Motor neuron (in vitro differentiated cells): ENCODE results near the gene IGFBP2. TPM values are rescaled to one million over a fixed set of nuclear protein-coding genes. Genes with fewer than 3 reads are reported as not detected.

Experiments used
- ATAC-seq, 8 experiments: fragments of 200-7000 bp; cut with Tn5 transposase; replicated peaks in 6 of 8; 2 replicates each; pipeline ENCODE4 v1.8.0; 2021; ENCODE audit warnings: mild to moderate bottlenecking in 8 of 8, moderate library complexity in 8 of 8
- H3K27ac ChIP-seq, 2 donors: fragments of 250-450 bp; sonication (Bioruptor Pico); 2 replicates each; pipeline ENCODE4 v1.9.0; 2021; ENCODE audit warnings: antibody characterized with exemption in 2 of 2, mild to moderate bottlenecking in 2 of 2, moderate library complexity in 1 of 2
- H3K4me1 ChIP-seq, 2 donors: fragments of 250-450 bp; sonication (Bioruptor Pico); replicated peaks in 1 of 2; 2 replicates each; pipeline ENCODE4 v1.6.1; 2021; ENCODE audit warnings: antibody characterized with exemption in 2 of 2, mild to moderate bottlenecking in 2 of 2, moderate library complexity in 1 of 2
- H3K4me3 ChIP-seq, 5 donors: fragments of 250-450 bp; sonication (Bioruptor Pico); 2 replicates each; pipeline ENCODE4 v1.9.0; 2021; ENCODE audit warnings: antibody characterized with exemption in 5 of 5, mild to moderate bottlenecking in 5 of 5, moderate library complexity in 4 of 5
- WGBS, 10 experiments: fragments of 450-650 bp; shearing (Covaris generic); methylation state at CpG; one replicate each; pipeline ENCODE4 v1.0.0; 2022; 5-methylcytosine and 5-hydroxymethylcytosine counted together
- in situ Hi-C, 9 experiments: fragments of 400-800 bp; cut with MboI; loops; one replicate each; pipeline ENCODE4 v1.15.0; 2021; ENCODE audit warnings: low sequenced_read_pairs in 9 of 9, low pct_unique_long_range_greater_than_20kb in 2 of 9; ENCODE audit not compliant: unreplicated experiment in 9 of 9
- total RNA-seq, 8 experiments: library from RNA; unstranded; fragments of 300-600 nt; gene quantifications; 2 replicates each; pipeline versions ENCODE4 v1.2.3 to v1.2.4, GENCODE V29; 2022

The IGFBP2 gene
- total RNA-seq, 8 experiments from 2014 or later = 1.2 to 825 (median 454) TPM

DNA sequence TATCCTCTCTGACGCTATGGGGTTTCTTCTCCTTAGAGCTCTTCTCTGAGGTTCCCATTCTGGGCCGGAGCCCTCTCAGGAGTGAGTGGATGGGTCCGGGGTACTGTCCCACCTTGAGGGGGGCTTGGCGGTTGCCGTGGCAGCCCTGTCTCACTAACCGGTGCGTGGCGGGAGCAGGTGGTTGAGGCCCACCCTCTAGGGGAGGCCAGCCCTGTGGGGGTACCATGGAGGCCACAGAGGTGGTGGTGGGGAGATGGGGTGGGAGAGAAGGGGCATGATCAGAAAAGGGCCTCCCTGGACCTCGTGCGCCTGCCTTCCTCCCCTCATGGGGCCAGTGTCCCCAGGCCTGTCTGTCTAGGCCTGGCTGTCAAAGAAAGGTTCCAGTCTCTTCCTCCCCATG is 39.8 kb downstream of the IGFBP2 start:
- WGBS, 10 experiments = 71 to 100% (median 92%) methylated on average over 1 to 3 of the region's 10 CpGs; no CpG with 5 or more reads in 3 of the 10 experiments
- in situ Hi-C loops = loop anchor here in 2 of 9 experiments (25.0 kb wide), 1 partner anchor 161 kb away; no protein-coding TSS in a partner anchor
- ATAC-seq = no peak

DNA sequence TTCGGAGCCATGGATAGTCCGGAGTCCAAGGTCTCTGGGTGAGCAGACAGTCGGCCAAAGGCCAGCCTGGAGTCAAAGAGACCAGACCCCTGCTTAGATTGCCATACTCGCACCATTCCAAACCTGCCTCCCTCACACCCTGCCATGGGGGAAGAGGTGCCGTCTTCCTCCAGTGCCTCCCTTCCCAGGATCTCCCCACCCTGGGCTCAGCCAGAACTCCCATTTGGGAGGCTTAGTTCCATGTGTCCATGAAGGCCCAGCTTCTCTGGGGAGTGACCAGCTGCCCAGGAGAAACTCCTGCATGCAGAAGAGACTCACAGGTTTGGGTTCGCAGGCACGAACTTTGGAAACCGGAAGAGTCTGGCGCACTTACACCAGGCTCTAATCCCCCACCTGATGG is 40.4 kb downstream of the IGFBP2 start:
- Histone ChIP-seq H3K4me1 (no peaks in the 10 kb centered on the region), H3K27ac (no peak overlapping the region), H3K4me3 (no peak overlapping the region)
- in situ Hi-C loops = loop anchor here in 2 of 9 experiments (25.0 kb wide), 1 partner anchor 161 kb away; no protein-coding TSS in a partner anchor
- WGBS, 10 experiments = 40 to 100% (median 89%) methylated on average over 1 to 9 of the region's 9 CpGs; no CpG with 5 or more reads in 5 of the 10 experiments
- no peak for ATAC-seq

More for the DNA sequence above, 39.8 kb downstream of the IGFBP2 start:
- Histone ChIP-seq H3K4me3 (no peak overlapping the region), H3K27ac (no peak overlapping the region), H3K4me1 (no peaks in the 10 kb centered on the region)

DNA sequence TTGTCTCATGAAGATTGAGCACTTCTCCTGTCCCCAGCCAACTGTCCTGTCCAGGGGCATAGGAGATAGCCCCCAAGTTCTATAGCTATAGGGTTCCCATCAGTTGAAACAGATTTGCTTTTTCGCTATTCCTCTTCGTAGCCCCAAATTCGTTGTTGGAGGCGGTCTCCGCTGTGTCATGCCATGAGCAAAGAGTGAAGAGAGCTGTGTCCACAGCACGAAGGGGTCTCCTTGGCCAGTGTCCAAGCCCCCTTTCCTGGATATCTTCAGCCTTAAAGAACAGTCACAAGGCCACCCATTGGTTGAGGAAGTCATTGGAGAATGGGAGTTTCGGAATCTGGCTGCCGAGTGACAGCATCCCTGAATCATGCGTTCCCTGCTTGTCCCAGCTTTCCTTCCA is 41.2 kb downstream of the IGFBP2 start:
- no peak for ATAC-seq
- Histone ChIP-seq H3K4me1 (no peaks in the 10 kb centered on the region), H3K4me3 (no peak overlapping the region), H3K27ac (no peak overlapping the region)
- 80 to 100% (median 98%) methylated on average over 1 to 9 of the region's 9 CpGs; no CpG with 5 or more reads in 4 of the 10 experiments for WGBS, 10 experiments
- in situ Hi-C loops = loop anchor here in 2 of 9 experiments (25.0 kb wide), 1 partner anchor 162 kb away; no protein-coding TSS in a partner anchor

DNA sequence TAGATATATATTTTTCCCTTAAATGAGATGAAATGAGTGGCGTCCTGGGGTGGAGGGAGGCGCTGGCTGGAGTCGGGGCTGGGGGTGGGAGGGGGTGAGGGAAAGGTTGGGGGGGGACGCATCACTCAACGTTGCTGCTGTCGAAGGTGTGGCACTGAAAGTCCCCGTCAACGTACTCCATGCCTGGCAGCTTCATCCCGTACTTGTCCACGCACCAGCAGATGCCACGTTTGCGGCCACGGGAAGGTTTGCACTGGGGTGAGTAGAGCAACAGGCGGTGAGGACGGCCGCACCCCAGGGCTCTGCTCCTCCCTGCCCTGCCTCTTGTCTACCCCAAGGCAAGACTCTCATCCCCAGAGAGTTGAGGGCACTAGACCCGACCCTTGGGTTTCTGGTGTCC is 43.4 kb downstream of the IGFBP2 start:
- WGBS, 10 experiments = 65 to 100% (median 91%) methylated on average over 1 to 6 of the region's 17 CpGs; no CpG with 5 or more reads in 6 of the 10 experiments
- no peak overlapping the region for H3K4me3 ChIP-seq
- H3K27ac ChIP-seq = no peak overlapping the region
- H3K4me1 ChIP-seq = no peaks in the 10 kb centered on the region
- in situ Hi-C loops = loop anchor here (25.0 kb wide), 4 partner anchors 486 to 1036 kb away; no protein-coding TSS in a partner anchor
- ATAC-seq = no peak

DNA sequence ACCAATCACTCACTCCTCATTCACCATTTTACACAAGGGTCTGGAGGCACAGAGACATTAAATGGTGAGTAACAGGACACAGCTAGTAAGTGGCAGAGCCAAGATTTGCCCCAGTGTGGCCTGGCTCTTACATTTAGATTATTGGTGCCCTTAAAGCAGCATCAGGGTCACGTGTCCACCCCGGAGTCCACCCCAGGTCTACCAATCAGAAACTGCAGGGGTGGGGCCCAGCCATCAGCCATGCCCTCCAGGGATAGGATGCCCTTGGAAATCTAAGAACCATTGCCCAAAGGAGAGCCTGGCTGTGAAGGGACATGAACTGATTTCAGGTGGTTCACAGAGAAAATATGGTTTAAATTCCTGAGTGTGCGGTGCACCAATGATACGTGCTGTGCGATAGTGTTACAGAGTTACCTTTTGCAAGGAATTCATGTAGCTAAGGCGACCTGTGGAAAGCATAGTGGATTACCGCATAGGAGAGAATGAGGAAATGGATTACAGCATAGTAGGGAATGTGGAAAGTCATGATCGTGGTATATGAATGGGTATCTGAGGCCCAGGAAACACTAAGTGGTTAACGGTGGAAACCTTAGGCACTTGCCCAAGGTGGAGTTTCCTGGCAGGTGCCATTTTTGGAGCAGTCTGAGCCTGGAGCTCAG is 44.3 kb downstream of the IGFBP2 start:
- H3K4me3 ChIP-seq = no peak overlapping the region
- no peak for ATAC-seq

DNA sequence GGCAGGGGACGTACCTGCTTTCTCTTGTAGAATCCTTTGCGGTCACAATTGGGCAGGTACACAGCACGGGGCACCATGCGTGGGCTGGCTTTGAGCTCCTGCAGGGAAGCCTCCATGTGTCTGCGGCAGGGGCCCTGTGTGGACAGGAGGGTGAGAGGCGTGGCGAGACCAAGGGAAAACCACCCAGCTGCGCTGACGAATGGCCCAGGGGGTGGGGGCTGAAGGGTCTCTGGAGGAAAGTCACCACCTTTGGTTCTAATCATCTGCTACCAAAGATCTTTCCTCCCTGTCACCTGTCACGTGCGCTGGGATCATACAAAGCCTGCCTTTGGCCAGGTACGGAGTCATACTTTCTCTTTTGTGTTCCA is 44.9 kb downstream of the IGFBP2 start:
- 67 to 100% (median 97%) methylated on average over 1 to 5 of the region's 12 CpGs; no CpG with 5 or more reads in 6 of the 10 experiments for WGBS, 10 experiments
- no peak overlapping the region for H3K4me3 ChIP-seq
- in situ Hi-C loops = loop anchor here (25.0 kb wide), 4 partner anchors 484 to 1034 kb away; no protein-coding TSS in a partner anchor
- no peak for ATAC-seq
- H3K27ac ChIP-seq = no peak overlapping the region
- H3K4me1 ChIP-seq = no peaks in the 10 kb centered on the region

More for the DNA sequence above, 44.3 kb downstream of the IGFBP2 start:
- in situ Hi-C loops = loop anchor here (25.0 kb wide), 4 partner anchors 485 to 1035 kb away; no protein-coding TSS in a partner anchor
- no peak overlapping the region for H3K27ac ChIP-seq
- whole genome bisulfite sequencing, 10 experiments = 45 to 100% (median 96%) methylated on average over 2 to 7 of the region's 9 CpGs; no CpG with 5 or more reads in 1 of the 10 experiments
- no peaks in the 10 kb centered on the region for H3K4me1 ChIP-seq

DNA sequence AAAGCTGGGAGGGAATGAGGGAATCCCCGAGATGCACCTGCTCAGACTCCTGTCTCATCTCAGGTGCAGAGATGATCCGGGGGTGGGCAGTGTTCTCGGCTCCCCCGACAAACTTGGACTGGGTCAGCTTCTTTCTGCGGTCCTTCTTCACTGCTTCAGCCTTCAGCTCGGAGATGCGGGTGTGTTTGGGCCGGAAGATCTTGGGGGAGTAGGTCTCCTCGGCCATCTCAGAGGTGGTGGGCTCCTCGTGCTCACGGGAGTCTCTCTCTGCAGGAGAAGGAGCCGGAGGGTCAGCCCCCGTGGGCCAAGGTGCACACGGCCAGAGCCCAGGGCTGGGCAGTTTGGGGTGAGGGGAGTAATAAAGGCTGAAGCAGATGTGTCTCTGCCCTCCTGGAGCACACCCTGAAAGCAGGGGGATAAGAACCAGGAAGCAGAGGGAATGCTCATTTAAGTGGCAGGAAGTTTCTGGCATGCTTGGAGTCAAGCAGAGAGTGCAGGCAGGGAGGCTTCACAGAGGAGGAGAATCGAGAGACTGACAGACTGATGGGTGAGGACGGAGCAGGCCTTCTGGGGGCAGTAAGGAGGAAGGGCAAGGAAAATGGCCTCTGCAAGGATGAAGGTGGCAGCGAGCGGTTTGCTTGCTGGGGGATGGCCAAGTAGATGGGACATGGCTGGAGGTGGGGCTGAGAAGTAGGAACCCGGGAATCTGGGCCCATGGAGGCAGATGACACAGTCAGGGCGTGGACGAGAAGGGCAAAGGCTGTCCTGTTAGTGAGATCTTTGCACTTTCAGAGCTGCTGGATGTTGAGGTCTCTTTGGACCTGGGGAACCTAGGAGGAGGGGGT is 45.8 kb downstream of the IGFBP2 start:
- no peak overlapping the region for H3K27ac ChIP-seq
- no peak overlapping the region for H3K4me3 ChIP-seq
- peaks cover under 1 to 7% of the 10 kb centered on the region in 2 donors for H3K4me1 ChIP-seq
- in situ Hi-C loops = loop anchor here (25.0 kb wide), 4 partner anchors 483 to 1033 kb away; no protein-coding TSS in a partner anchor
- no peak for ATAC-seq
- WGBS, 10 experiments = 50 to 100% (median 77%) methylated on average over 1 to 8 of the region's 21 CpGs; no CpG with 5 or more reads in 1 of the 10 experiments

DNA sequence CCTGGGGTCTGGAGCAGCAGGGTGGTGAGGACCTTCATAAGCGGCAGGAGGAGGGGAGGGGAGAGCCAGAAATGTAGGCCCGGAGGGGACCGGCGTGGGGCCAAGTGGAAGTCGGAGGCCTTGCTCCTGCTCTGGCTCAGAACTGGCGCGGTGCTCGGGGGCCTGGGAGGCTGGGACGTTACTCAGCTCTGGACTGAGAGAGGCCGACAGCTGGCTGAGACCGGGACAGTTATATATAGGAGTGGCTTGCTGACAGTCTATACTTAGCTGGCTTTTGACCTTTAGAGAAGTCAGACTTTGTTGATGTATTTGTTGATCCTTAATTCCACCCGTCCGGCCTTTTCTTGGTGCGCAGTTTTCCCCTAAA is 46.4 kb downstream of the IGFBP2 start:
- ATAC-seq = no peak
- in situ Hi-C loops = loop anchor here (10.0 to 25.0 kb wide), 6 partner anchors 483 to 1035 kb away; no protein-coding TSS in a partner anchor
- no peak overlapping the region for H3K4me3 ChIP-seq
- 78 to 100% (median 96%) methylated on average over 1 to 4 of the region's 14 CpGs; no CpG with 5 or more reads in 4 of the 10 experiments for WGBS, 10 experiments
- no peak overlapping the region for H3K27ac ChIP-seq
- H3K4me1 ChIP-seq = peaks cover 3 to 9% of the 10 kb centered on the region in 2 donors

DNA sequence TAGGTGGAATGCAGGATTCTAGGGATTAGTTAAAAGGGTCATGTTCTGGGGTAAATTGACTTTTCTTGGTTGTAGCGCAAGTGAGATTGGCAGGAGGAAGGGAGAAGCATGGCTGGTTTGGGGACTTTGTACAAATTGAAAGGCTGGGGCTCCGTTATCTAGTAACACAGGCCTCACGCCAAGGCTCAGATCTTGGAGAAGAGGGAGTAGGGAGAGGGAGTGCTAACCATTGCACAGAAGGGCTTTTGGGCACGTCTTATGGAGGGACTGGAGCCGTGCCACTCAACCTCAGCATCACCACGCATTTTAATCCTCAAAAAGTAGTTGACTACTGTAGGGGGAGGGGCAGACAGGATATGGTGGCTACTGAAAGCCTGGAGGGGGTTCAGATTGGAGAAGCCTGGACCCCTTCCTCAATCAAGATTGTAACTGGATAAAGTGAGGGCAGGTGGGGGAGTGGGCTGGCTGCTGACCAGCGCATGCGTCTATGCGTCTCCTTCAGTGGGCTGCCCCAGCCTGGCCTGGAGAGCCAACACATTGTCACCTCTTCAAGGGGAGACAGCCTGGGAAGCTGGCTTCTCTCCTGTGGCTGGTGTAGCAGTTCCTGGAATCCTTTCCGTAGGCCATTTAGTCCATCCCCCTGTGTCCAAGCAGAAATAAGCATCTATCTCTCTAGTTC is 47.9 kb downstream of the IGFBP2 start:
- Histone ChIP-seq H3K4me1 (peaks cover 3 to 9% of the 10 kb centered on the region in 2 donors), H3K27ac (no peak overlapping the region), H3K4me3 (no peak overlapping the region)
- no peak for ATAC-seq
- in situ Hi-C loops = loop anchor here (10.0 to 25.0 kb wide), 6 partner anchors 481 to 1034 kb away; no protein-coding TSS in a partner anchor
- 92 to 100% (median 100%) methylated on average over 1 to 4 of the region's 10 CpGs; no CpG with 5 or more reads in 5 of the 10 experiments for WGBS, 10 experiments

DNA sequence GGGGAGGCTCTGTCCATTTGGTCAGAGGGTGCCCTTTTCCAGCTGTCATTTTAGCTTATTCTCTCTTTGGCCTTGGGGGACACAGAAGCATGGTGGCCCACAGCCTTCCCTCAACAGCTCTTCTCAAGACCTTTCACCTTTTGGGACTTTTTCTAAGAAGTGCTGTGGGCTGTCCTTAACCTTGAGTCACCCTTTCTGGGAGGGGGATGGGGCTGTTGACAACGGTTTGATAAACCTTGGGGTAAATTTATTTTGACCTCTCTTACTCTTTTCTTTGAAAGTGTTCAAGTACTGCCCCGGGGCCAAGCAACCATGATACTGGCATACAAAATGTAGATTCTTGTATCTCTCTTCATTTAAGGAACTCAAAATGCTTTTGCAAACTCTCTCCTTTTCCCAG is 48.5 kb downstream of the IGFBP2 start:
- ATAC-seq = no peak
- in situ Hi-C loops = loop anchor here (10.0 to 25.0 kb wide), 6 partner anchors 481 to 1033 kb away; no protein-coding TSS in a partner anchor
- no peak overlapping the region for H3K27ac ChIP-seq
- H3K4me3 ChIP-seq = no peak overlapping the region
- peaks cover 3 to 9% of the 10 kb centered on the region in 2 donors for H3K4me1 ChIP-seq
- WGBS, 10 experiments = 14 to 80% (median 53%) methylated on average over 1 to 2 of the region's 2 CpGs; no CpG with 5 or more reads in 2 of the 10 experiments

DNA sequence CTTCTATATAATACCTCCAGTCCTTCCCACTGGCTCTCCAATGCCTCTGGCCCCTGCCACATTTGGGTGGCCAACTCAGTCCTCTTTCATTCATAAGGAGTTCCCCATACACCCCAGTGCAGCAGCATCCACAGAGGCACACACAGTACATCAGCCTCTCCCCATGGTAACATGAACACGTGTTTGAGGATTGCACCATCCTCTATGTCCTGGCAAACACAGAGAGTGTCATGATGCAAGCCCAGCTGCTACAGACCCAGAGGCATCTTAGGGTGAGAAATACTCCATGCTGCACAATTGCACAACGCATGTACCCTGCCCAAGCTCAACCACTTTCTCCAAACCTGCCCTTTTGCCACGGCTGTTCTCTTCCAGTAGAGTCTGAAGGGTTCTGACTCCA is 50.6 kb downstream of the IGFBP2 start:
- H3K4me1 ChIP-seq = peaks cover 3 to 9% of the 10 kb centered on the region in 2 donors
- peak; percentile 72 to 95 (median 82) for ATAC-seq
- whole genome bisulfite sequencing, 10 experiments = 33 to 67% (median 40%) methylated on average over 1 to 2 of the region's 3 CpGs; no CpG with 5 or more reads in 7 of the 10 experiments
- in situ Hi-C loops = loop anchor here (10.0 to 25.0 kb wide), 6 partner anchors 478 to 1031 kb away; no protein-coding TSS in a partner anchor
- H3K4me3 ChIP-seq = no peak overlapping the region
- H3K27ac ChIP-seq = no peak overlapping the region

DNA sequence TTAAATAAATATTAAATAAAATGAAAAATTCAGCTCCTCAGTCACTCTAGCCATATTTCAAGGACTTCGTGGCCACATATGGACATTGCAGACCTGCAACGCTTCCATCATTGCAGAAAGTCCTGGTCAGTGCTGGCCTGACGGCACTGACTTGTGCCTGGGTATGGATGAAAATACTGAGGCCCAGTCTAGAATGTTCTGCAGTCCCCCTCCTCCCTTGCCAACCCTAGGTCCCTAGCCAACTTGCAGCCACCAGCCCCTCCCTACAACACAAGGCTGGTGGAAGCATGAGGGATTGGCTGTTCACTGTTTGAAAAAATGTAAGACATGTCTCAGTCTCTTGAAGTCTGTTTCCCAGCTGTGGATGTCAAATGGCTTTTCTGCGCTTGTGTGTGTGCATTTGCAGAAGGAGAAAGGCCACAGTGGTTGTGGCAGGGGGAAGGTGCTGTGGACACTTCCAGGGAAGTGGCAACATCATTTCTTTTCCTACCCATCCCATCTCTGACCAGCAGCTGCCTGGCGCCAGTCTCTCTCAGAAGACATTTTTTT is 52.2 kb downstream of the IGFBP2 start:
- H3K4me1 ChIP-seq = peaks cover 12 to 16% of the 10 kb centered on the region in 2 donors
- in situ Hi-C loops = loop anchor here (10.0 to 25.0 kb wide), 6 partner anchors 477 to 1029 kb away; no protein-coding TSS in a partner anchor
- 21 to 100% (median 90%) methylated on average over 2 to 5 of the region's 5 CpGs; no CpG with 5 or more reads in 1 of the 10 experiments for WGBS, 10 experiments
- H3K4me3 ChIP-seq = no peak overlapping the region
- no peak for ATAC-seq
- no peak overlapping the region for H3K27ac ChIP-seq
